NCI-H2227 treated with DMSO at 0.1 percent for 48 hours (cell line): ENCODE measurements around the gene SCYGR4.
"Not testable (repeated sequence)": the region's sequence is repeated elsewhere in the genome, so short reads cannot be mapped to it uniquely, and the experiment has no call there.

Experiments
- DNase-seq: peaks from one replicate; lab custom pipeline; 2025; lab: John Stamatoyannopoulos, UW

SCYGR4 gene

GRCh38 chr2:227617316-227618230 lies at the start of gene SCYGR4:
Gene SCYGR4, plus strand, starts transcription at chr2:227617498. Its CDS starts 0 bp downstream, at chr2:227617498.
- no peak for DNase-seq

GRCh38 chr2:227568852-227569169 lies 48.5 kb upstream of the SCYGR4 start:
- no peak for DNase-seq

- DNase-seq = no peak
Observed at GRCh38 chr2:227570615-227571014, 46.7 kb upstream of the SCYGR4 start.

GRCh38 chr2:227576110-227576509 lies 41.2 kb upstream of the SCYGR4 start:
- no peak for DNase-seq

GRCh38 chr2:227576812-227577211 lies 40.5 kb upstream of the SCYGR4 start:
- no peak for DNase-seq

- DNase-seq = no peak
Observed at GRCh38 chr2:227577555-227577954, 39.7 kb upstream of the SCYGR4 start.

GRCh38 chr2:227578642-227579041 lies 38.7 kb upstream of the SCYGR4 start:
- DNase-seq = no peak

GRCh38 chr2:227579791-227580190 lies 37.5 kb upstream of the SCYGR4 start:
- no peak for DNase-seq

- no peak for DNase-seq
Observed at GRCh38 chr2:227582369-227582768, 34.9 kb upstream of the SCYGR4 start.

GRCh38 chr2:227592694-227593387 lies 24.5 kb upstream of the SCYGR4 start:
- DNase-seq = no peak

GRCh38 chr2:227595797-227596196 lies 21.5 kb upstream of the SCYGR4 start:
- no peak for DNase-seq

GRCh38 chr2:227597036-227597435 lies 20.3 kb upstream of the SCYGR4 start:
- no peak for DNase-seq

- no peak for DNase-seq
Observed at GRCh38 chr2:227597998-227598397, 19.3 kb upstream of the SCYGR4 start.

GRCh38 chr2:227598835-227599503 lies 18.3 kb upstream of the SCYGR4 start, which contains the start of gene SCYGR2:
Gene SCYGR2, plus strand, starts transcription at chr2:227598893. Its CDS starts 0 bp downstream, at chr2:227598893.
- not testable (repeated sequence) for DNase-seq

- no peak for DNase-seq
Observed at GRCh38 chr2:227602358-227602757, 14.9 kb upstream of the SCYGR4 start.

- DNase-seq = no peak
Observed at GRCh38 chr2:227606476-227606875, 10.8 kb upstream of the SCYGR4 start.

- no peak for DNase-seq
Observed at GRCh38 chr2:227607941-227608340, 9.4 kb upstream of the SCYGR4 start.

GRCh38 chr2:227608561-227609338 lies 8.5 kb upstream of the SCYGR4 start:
- DNase-seq = no peak

- DNase-seq = no peak
Observed at GRCh38 chr2:227610123-227610522, 7.2 kb upstream of the SCYGR4 start.

GRCh38 chr2:227612546-227613271 lies 4.6 kb upstream of the SCYGR4 start:
- DNase-seq = no peak

- no peak for DNase-seq
Observed at GRCh38 chr2:227613272-227613660, 4.0 kb upstream of the SCYGR4 start.
